22Rv1 (cell line): ENCODE measurements around the gene FLAD1.

ENCODE experiments used
- ZFX ChIP-seq: fragments of 450-650 bp; IDR thresholded peaks from 2 replicates; pipeline ENCODE4 v1.6.1; 2017; ENCODE audit warnings: antibody characterized with exemption, borderline replicate concordance
- TF ChIP-seq, protein P1 (sequence below): fragments of 450-650 bp; IDR thresholded peaks from 2 replicates; pipeline ENCODE4 v1.5.1; 2017; ENCODE audit warnings: mild to moderate bottlenecking

DNA sequence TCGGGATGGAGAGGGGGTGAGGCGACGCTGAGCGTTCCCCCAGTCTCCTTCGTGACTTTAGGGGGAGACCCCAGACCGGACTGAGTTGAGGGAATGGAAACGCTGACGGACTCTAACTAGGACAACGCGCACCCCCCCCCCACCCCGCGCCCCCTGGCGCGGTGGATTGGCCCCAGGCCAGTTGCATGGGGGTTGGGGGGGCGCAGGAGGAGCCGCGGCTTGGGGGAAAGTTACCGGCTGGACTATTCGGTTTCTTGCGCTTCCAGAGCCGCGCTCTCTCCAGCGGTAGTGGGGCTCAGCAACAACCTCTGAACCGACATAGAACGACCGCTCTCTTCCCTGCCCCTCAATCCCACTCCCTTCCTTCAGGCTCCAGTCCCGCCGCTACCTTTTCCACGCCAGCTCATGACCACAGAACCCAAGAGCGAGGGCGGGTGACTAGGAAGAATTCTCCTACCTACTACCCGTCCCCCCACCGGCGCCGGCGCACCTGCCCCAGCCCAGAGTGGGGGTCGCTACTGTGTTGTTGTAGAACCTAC is 20.2 kb downstream of the FLAD1 start:
- TF ChIP-seq, protein P1, sequence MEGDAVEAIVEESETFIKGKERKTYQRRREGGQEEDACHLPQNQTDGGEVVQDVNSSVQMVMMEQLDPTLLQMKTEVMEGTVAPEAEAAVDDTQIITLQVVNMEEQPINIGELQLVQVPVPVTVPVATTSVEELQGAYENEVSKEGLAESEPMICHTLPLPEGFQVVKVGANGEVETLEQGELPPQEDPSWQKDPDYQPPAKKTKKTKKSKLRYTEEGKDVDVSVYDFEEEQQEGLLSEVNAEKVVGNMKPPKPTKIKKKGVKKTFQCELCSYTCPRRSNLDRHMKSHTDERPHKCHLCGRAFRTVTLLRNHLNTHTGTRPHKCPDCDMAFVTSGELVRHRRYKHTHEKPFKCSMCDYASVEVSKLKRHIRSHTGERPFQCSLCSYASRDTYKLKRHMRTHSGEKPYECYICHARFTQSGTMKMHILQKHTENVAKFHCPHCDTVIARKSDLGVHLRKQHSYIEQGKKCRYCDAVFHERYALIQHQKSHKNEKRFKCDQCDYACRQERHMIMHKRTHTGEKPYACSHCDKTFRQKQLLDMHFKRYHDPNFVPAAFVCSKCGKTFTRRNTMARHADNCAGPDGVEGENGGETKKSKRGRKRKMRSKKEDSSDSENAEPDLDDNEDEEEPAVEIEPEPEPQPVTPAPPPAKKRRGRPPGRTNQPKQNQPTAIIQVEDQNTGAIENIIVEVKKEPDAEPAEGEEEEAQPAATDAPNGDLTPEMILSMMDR = no peak
- TF ChIP-seq ZFX = no peak
